Measurements from ENCODE around the gene SLC22A5. TPM values are rescaled to one million over a fixed set of nuclear protein-coding genes. Genes with fewer than 3 reads are reported as not detected.

Gene SLC22A5
- total RNA-seq, 4 donors from 2014 or later = 25.6 to 152 (median 110) TPM

GRCh38 chr5:132368186-132368585, 1.3 kb upstream of the SLC22A5 start:
- H3K27ac ChIP-seq = no peak overlapping the region
- TF ChIP-seq, protein P1, sequence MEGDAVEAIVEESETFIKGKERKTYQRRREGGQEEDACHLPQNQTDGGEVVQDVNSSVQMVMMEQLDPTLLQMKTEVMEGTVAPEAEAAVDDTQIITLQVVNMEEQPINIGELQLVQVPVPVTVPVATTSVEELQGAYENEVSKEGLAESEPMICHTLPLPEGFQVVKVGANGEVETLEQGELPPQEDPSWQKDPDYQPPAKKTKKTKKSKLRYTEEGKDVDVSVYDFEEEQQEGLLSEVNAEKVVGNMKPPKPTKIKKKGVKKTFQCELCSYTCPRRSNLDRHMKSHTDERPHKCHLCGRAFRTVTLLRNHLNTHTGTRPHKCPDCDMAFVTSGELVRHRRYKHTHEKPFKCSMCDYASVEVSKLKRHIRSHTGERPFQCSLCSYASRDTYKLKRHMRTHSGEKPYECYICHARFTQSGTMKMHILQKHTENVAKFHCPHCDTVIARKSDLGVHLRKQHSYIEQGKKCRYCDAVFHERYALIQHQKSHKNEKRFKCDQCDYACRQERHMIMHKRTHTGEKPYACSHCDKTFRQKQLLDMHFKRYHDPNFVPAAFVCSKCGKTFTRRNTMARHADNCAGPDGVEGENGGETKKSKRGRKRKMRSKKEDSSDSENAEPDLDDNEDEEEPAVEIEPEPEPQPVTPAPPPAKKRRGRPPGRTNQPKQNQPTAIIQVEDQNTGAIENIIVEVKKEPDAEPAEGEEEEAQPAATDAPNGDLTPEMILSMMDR (IDR thresholded peaks at IDR 0.05) = no peak
- no peak for TF ChIP-seq POLR2A (IDR thresholded peaks at IDR 0.05)
- no peak for DNase-seq
- H3K36me3 ChIP-seq = no peaks in the 10 kb centered on the region
- H3K9me3 ChIP-seq = no peaks in the 10 kb centered on the region
- H3K27me3 ChIP-seq = no peaks in the 10 kb centered on the region
- H3K4me3 ChIP-seq = peak overlapping the region in 1 of 4 donors; percentile 17
- peaks cover 0 to 24% (median 2%) of the 10 kb centered on the region in 4 donors for H3K4me1 ChIP-seq

DNA sequence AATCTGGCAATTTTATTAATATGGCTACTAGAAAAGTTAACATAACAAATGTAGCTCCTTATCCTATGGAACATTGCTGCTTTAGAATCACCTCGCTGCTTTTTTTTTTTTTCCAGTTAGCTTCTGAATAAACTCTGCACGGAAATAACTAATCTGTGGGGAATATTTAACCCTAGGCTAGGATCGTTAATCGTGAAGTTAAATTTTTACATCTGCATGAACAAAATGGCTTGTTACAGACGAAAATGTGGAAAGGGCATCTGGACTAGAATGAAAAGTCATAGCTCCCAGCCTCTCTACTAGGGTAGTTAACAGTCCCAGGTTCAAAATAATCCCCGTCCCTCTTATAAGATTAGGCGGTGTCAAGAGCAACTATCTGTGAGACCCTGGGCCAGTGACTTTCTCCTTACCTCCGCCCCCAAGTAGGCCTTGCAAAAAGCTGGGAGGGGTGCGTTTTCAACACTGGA, 470 bp upstream of the SLC22A5 start:
- no peak for DNase-seq
- H3K27ac ChIP-seq = peak overlapping the region; percentile 77 to 94 (median 88)
- no peaks in the 10 kb centered on the region for H3K36me3 ChIP-seq
- H3K4me3 ChIP-seq = peak overlapping the region; percentile 54 to 83 (median 74)
- peaks cover 0 to 24% (median 2%) of the 10 kb centered on the region in 4 donors for H3K4me1 ChIP-seq
- no peaks in the 10 kb centered on the region for H3K27me3 ChIP-seq
- TF ChIP-seq POLR2A (IDR thresholded peaks at IDR 0.05) = no peak
- TF ChIP-seq, protein P1 (IDR thresholded peaks at IDR 0.05) = no peak
- H3K9me3 ChIP-seq = no peaks in the 10 kb centered on the region

- Histone ChIP-seq H3K27me3 (no peaks in the 10 kb centered on the region), H3K27ac (peak overlapping the region; percentile 77 to 94 (median 88)), H3K4me3 (peak overlapping the region; percentile 54 to 83 (median 74)), H3K4me1 (peaks cover 0 to 24% (median 2%) of the 10 kb centered on the region in 4 donors), H3K36me3 (no peaks in the 10 kb centered on the region), H3K9me3 (no peaks in the 10 kb centered on the region)
- DNase-seq = no peak
- TF ChIP-seq POLR2A (IDR thresholded peaks at IDR 0.05) = no peak
- TF ChIP-seq, protein P1 (IDR thresholded peaks at IDR 0.05) = no peak
Measured at GRCh38 chr5:132370181-132370970, 866 bp downstream of the SLC22A5 start.

DNA sequence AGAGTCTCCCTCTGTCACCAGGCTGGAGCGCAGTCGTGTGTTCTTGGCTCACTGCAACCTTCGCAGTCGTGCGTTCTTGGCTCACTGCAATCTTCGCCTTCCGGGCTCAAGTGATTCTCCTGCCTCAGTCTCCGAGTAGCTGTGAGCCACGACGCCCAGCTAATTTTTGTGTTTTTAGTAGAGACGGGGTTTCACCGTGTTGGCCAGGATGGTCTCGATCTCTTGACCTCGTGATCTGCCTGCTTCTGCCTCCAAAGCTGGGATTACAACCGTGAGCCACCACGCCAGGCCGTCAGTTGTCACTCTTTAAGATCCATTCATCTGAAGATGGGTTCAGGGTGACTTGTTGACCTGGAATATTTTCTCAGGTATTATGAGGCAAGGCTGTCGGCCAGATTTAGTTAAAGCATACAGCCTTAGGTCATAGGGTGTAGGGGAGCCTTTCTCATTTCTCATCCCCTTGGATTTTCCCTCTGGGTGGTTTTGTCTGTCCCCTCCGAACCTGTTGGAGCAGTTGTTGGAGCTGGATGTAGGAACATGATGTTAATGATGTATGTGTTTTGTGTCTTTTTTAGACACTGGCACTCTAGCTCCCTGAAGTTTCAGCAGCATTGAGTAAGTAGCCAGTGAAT, 1.6 kb downstream of the SLC22A5 start:
- H3K27ac ChIP-seq = peak overlapping the region in 2 of 4 donors; percentile 77 to 94

DNA sequence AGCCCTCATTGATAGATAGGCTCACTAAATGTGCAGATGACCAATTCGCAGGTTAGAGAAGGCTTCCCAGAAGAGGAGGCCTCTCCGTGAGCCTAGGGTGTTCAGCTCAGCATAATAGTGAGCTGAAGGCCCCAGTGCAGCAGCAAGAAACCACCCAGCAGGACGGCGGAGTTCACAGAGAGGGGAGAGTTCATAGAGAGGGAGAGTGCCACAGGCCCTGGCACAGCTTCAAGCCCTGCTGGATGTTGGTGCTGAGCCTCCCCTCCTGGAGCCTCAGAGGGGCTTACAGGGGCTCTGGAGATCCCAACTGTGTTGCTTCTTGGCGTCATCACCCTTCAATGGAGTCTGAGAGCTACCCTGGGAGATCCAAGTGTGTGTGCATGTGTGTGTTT, 2.1 kb downstream of the SLC22A5 start:
- Histone ChIP-seq H3K9me3 (no peaks in the 10 kb centered on the region), H3K4me1 (peaks cover 0 to 24% (median 2%) of the 10 kb centered on the region in 4 donors), H3K27me3 (no peaks in the 10 kb centered on the region), H3K4me3 (peak overlapping the region in 2 of 4 donors; percentile 80 to 83), H3K27ac (peak overlapping the region in 1 of 4 donors; percentile 94), H3K36me3 (no peaks in the 10 kb centered on the region)
- no peak for TF ChIP-seq POLR2A (IDR thresholded peaks at IDR 0.05)
- TF ChIP-seq, protein P1 (IDR thresholded peaks at IDR 0.05) = no peak
- no peak for DNase-seq

More for the DNA sequence above, 1.6 kb downstream of the SLC22A5 start:
- H3K4me3 ChIP-seq = peak overlapping the region in 3 of 4 donors; percentile 54 to 83 (median 80)
- peaks cover 0 to 24% (median 2%) of the 10 kb centered on the region in 4 donors for H3K4me1 ChIP-seq
- no peak for TF ChIP-seq POLR2A (IDR thresholded peaks at IDR 0.05)
- TF ChIP-seq, protein P1 (IDR thresholded peaks at IDR 0.05) = no peak
- no peaks in the 10 kb centered on the region for H3K36me3 ChIP-seq
- no peaks in the 10 kb centered on the region for H3K9me3 ChIP-seq
- no peak for DNase-seq
- H3K27me3 ChIP-seq = no peaks in the 10 kb centered on the region

Measured in Peyer's patch (tissue), 4 donors.